GM18526 (cell line): Measurements from ENCODE around the gene TRMT61B.

Experiments
- POLR2A ChIP-seq: IDR thresholded peaks from 3 replicates; pipeline ENCODE4 v1.6.1; 2011; ENCODE audit not compliant: insufficient read length; ENCODE audit errors: extremely low read depth

TRMT61B gene

DNA sequence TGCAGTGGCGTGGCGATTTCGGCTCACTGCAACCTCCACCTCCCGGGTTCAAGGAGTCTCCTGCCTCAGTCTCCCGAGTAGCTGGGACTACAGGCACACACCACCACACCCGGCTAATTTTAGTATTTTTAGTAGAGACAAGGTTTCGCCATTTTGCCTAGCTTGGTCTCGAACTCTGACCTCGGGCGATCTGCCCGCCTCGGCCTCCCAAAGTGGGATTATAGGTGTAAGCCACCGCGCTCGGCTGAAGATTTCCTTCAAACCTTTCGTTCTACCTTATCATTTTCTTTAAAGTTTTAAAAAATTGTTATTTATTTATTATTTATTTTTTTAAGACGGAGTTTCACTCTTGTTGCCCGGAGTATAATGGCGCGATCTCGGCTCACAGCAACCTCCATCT lies 23.4 kb upstream of the TRMT61B start:
- TF ChIP-seq POLR2A, result no peak

DNA sequence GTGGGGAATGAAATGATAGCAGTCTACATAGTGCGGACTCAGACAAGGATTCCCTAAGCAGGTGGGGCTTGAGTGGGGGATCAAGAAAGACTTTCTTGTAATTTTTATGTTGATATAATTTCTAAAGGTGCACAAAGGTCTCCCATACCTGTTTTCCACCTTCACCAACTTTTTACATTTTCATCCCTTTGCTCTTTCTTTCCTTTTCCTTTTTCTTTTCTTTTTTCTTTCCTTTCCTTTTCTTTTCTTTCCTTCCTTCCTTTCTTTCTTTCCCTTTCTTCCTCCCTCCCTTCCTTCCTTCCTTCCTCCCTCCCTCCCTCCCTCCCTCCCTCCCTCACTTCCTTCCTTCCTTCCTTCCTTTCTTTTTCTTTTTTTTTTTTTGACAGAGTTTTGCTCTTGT lies 10.1 kb upstream of the TRMT61B start:
- TF ChIP-seq POLR2A, result no peak

DNA sequence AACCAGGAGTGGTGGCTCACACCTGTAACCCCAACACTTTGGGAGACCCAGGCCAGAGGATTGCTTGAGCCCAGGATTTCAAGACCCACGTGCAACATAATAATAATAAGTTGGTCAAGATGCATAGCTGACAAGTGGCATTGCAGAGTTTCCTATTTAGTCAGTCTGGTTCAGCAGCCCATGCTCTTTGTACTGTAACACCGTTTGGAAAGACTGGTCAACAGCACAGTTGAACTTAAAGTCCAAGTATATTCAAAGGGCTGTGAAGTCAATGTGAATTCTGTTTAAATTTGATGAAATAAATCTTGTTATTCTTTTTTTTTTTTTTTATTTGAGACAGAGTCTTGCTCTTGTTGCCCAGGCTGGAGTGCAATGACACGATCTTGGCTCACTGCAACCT lies 1.5 kb upstream of the TRMT61B start:
- no peak for TF ChIP-seq POLR2A

GRCh38 chr2:28869494-28870145 lies 489 bp downstream of the TRMT61B start:
- TF ChIP-seq POLR2A, result no peak

- TF ChIP-seq POLR2A, result no peak
Measured at GRCh38 chr2:28868611-28869010, 1.5 kb downstream of the TRMT61B start.

DNA sequence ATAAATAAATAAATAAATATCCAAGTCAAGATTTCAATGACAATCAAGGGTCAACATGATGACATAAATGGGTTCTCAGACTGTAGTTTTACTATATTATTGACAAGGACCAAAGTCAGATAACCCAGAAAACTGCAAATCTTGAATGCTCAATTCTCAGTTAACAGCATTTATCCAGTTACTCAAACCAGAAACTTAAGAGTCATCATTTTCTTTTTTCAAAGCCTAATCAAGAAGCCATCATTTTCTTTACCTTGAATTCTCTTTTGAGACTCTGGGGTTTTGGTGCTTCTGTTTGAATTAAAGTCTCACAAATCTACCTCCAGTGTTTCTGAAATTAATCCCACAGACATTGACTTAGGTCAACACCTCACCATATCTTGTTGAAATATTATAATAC lies 14.1 kb downstream of the TRMT61B start:
- TF ChIP-seq POLR2A, result no peak

DNA sequence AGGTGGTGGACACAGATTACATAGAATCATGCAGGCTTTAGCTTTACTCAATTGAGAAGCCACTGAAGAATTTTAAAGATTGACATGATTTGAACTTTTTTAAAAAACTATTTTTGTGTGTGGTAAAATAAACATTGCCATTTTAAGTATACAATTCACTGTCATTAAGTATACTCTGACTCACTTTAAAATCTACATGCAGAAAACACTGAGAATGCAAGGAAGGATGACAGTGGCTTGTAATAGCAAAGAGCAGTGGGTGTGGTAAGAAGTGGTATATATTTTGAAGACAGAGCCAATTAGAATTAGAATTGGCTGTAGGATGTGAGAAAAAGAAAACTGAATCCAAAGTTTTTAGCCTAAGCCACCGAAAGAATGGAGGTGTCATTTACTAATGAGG lies 14.9 kb downstream of the TRMT61B start:
- TF ChIP-seq POLR2A, result no peak

DNA sequence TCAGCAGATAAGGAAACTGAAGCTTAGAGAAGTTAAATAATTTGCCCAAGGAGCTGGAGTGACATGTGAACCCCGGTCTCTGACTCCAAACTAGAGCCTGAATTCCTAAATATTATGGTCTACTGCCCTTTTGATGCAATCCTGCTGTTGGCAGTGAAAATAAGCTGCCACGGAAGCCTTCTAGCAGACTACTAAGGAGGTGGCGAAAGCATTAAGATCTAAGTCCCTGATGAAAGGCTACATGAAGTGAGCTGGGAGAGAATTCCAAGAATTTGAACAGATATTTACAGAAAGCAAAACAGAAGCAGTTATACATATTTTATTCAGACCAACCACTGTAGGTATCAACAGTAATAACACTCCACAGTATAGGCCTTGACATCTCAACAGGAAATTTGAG lies 28.1 kb downstream of the TRMT61B start:
- no peak for TF ChIP-seq POLR2A

- no peak for TF ChIP-seq POLR2A
Measured at GRCh38 chr2:28838971-28839370, 31.1 kb downstream of the TRMT61B start.

DNA sequence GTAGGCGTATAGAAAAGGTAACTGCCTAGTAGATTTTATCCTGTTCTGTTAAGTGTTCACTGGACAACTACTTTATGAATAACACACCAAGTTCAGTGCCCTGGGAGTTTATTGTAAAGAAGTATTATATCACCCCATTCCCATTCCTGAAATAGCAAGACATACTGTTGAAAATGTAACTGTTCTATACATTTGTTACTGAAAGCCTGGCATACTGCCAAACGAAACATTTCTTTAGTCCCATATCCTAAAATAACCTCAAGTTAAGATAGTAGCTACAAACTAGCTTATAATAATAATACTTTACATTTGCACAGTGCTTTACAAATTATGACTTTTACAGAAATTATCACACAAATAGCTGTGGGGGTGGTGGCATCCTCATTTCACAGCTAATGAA lies 34.3 kb downstream of the TRMT61B start:
- TF ChIP-seq POLR2A, result no peak

DNA sequence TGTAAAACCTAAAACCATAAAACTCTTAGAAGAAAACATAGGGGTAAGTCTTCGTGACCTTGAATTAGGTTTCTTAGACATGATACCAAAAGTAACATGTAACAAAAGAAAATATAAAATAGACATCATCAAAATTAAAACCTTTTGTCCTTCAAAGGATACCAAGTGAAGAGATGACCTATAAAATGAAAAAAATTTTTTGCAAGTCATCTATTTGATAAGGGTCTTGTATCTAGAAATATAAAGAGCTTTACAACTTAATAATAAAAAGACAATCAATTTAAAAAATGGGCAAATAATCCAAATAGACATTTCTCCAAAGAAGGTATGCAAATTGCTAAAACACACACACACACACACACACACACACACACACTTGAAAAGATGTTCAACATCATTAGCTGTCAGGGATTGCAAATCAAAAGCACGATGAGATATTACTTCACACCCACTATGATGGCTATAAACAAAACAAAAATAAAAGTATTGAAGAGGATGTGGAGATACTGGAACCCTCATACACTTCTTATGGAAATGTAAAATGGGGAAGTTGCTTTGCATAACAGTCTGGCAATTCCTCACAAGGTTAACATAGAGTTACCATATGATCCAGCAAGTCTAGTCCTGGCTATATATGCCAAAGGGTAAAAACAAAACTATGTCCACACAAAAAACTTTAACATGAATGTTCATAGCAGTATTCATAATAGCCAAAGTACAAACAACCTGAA lies 36.2 kb downstream of the TRMT61B start:
- TF ChIP-seq POLR2A, result no peak

DNA sequence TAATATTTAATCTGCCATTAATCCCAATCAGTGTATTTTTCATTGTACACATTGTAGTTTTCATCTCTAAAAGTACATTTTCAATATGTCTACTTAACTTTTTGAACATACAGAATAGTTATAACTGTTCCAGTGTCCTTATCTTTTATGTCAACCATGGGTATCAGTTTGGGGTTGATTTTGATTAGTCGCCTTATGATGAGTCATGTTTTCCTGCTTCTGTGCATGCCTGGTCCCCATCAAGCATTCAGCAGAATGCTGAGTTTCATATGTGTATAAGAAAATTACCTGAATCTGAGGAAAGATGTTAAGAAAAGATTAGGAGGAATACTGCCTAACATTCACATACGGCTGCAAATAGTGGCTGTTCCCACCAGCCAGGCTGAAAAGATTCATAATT lies 41.7 kb downstream of the TRMT61B start:
- TF ChIP-seq POLR2A, result no peak

DNA sequence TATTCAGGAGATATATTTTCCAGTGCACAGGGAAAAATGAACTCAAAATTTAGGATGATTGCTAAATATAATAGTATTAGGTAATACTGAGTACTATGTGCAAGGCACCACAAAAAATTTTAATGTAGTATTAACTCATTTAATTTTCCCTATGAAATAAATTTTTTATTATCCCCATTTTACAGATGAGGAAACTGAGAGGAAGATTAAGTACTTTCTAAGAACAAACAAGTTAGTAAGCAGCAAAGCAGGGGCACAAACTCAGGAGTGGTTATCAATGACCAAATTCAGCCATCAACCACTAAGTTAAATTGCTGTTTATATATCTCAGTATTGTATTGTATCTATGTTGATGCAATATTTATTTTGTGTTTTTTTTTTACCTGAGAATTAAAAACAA lies 45.2 kb downstream of the TRMT61B start:
- no peak for TF ChIP-seq POLR2A

- no peak for TF ChIP-seq POLR2A
Measured at GRCh38 chr2:28824207-28824606, 45.9 kb downstream of the TRMT61B start.

- TF ChIP-seq POLR2A, result no peak
Measured at GRCh38 chr2:28822036-28822435, 48.1 kb downstream of the TRMT61B start.

GRCh38 chr2:28821295-28821958 lies 48.7 kb downstream of the TRMT61B start:
- no peak for TF ChIP-seq POLR2A
